Endothelial cell (in vitro differentiated cells): ENCODE data around the gene CAMK2N1. TPM values are rescaled to one million over a fixed set of nuclear protein-coding genes. Genes with fewer than 3 reads are reported as not detected.

Experiments used
- DNase-seq: peaks from one replicate; pipeline ENCODE4 v3.0.0; 2021; ENCODE audit warnings: low spot score
- H3K27ac Mint-ChIP-seq: one replicate; pipeline ENCODE4 v1.8.0; 2021; ENCODE audit warnings: mixed read lengths, inconsistent platforms; ENCODE audit not compliant: unreplicated experiment
- H3K27me3 Mint-ChIP-seq: one replicate; pipeline ENCODE4 v1.8.0; 2021; ENCODE audit warnings: mild to moderate bottlenecking, moderate library complexity, mixed read lengths, inconsistent platforms; ENCODE audit not compliant: unreplicated experiment
- H3K36me3 Mint-ChIP-seq: one replicate; pipeline ENCODE4 v1.8.0; 2021; ENCODE audit warnings: mild to moderate bottlenecking, low read depth, mixed read lengths, inconsistent platforms; ENCODE audit not compliant: unreplicated experiment
- H3K4me1 Mint-ChIP-seq: one replicate; pipeline ENCODE4 v1.8.0; 2021; ENCODE audit warnings: mild to moderate bottlenecking, mixed read lengths, inconsistent platforms; ENCODE audit not compliant: unreplicated experiment
- H3K4me3 Mint-ChIP-seq: one replicate; pipeline ENCODE4 v1.8.0; 2021; ENCODE audit warnings: mild to moderate bottlenecking, mixed read lengths, inconsistent platforms; ENCODE audit not compliant: unreplicated experiment
- H3K9me3 Mint-ChIP-seq: one replicate; pipeline ENCODE4 v1.8.0; 2021; ENCODE audit warnings: mixed read lengths, inconsistent platforms; ENCODE audit not compliant: unreplicated experiment
- total RNA-seq: library from RNA; stranded (reverse); fragmentation: NEBNext Ultra II Directional; extraction: Animal tissue kit (Norgen Biotek cat#: 25700); gene quantifications from one replicate; pipeline ENCODE4 v1.2.1, GENCODE V29; 2021; ENCODE audit not compliant: unreplicated experiment
- TF ChIP-seq, protein P1 (sequence below): fragments of 200-600 bp; sonication (generic); IDR thresholded peaks from one replicate; pipeline ENCODE4 v1.5.0; 2021; ENCODE audit warnings: antibody characterized with exemption; ENCODE audit not compliant: unreplicated experiment

Gene CAMK2N1
- total RNA-seq, 1 donor from 2014 or later, result 0.28 TPM

DNA sequence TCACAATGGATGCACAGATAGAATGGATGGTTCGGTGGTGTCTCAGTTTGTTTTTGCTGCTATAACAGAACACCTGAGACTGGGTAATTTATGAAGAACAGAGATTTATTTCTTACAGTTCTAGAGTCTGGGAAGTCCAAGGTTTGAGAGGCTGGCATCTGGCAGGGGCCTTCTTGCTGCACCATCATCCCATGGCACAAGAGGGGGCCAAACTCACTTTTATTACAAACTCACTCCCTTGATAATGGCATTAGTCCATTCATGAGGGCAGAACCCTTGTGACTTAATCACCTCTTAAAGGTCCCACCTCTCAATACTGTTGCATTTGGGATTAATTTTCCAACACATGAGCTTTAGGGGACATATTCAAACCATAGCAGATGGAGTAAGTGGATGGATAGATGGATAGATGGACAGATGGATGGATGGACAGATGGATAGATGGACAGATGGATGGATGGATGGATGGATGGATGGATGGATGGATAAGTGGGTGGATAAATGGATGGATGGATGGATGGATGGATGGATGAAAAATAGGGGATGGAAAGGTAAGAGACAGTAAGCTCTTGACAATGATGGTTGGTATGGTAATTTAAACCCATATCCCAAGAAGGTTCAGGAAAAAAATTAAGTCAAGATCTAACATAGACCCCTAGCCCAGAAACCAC is 16.5 kb downstream of the CAMK2N1 start:
- Mint-ChIP-seq H3K27me3 (peaks cover 7% of the 10 kb centered on the region), H3K27ac (no peak overlapping the region)

DNA sequence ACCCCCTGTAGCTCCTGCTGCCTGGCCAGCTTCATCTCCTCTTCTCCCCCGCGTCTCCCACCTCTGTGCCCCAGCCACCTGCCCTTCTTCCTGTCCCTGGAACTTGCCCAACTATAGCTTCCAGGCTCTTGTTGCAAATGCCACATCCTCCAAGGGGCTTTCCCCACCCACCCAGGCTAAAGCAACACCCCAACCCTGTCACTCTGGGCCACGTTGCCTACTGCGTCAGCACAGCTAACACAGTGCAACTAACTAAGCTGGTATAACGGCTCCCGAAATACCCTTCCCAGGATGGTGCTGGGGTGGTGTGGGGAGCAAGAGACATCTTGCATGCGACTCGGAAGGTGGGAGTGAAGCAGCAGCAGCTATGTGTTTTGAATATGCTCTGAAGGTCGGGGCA is 19.7 kb downstream of the CAMK2N1 start:
- peaks cover 2% of the 10 kb centered on the region for H3K27me3 Mint-ChIP-seq
- no peak for DNase-seq
- TF ChIP-seq, protein P1, sequence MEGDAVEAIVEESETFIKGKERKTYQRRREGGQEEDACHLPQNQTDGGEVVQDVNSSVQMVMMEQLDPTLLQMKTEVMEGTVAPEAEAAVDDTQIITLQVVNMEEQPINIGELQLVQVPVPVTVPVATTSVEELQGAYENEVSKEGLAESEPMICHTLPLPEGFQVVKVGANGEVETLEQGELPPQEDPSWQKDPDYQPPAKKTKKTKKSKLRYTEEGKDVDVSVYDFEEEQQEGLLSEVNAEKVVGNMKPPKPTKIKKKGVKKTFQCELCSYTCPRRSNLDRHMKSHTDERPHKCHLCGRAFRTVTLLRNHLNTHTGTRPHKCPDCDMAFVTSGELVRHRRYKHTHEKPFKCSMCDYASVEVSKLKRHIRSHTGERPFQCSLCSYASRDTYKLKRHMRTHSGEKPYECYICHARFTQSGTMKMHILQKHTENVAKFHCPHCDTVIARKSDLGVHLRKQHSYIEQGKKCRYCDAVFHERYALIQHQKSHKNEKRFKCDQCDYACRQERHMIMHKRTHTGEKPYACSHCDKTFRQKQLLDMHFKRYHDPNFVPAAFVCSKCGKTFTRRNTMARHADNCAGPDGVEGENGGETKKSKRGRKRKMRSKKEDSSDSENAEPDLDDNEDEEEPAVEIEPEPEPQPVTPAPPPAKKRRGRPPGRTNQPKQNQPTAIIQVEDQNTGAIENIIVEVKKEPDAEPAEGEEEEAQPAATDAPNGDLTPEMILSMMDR, result no peak
- no peaks in the 10 kb centered on the region for H3K9me3 Mint-ChIP-seq
- H3K4me3 Mint-ChIP-seq, result no peak overlapping the region
- no peaks in the 10 kb centered on the region for H3K4me1 Mint-ChIP-seq
- no peak overlapping the region for H3K27ac Mint-ChIP-seq
- H3K36me3 Mint-ChIP-seq, result no peaks in the 10 kb centered on the region

More for the DNA sequence above, 16.5 kb downstream of the CAMK2N1 start:
- no peaks in the 10 kb centered on the region for H3K4me1 Mint-ChIP-seq
- H3K9me3 Mint-ChIP-seq, result no peaks in the 10 kb centered on the region
- no peaks in the 10 kb centered on the region for H3K36me3 Mint-ChIP-seq
- DNase-seq, result no peak
- no peak overlapping the region for H3K4me3 Mint-ChIP-seq
- TF ChIP-seq, protein P1, result no peak

DNA sequence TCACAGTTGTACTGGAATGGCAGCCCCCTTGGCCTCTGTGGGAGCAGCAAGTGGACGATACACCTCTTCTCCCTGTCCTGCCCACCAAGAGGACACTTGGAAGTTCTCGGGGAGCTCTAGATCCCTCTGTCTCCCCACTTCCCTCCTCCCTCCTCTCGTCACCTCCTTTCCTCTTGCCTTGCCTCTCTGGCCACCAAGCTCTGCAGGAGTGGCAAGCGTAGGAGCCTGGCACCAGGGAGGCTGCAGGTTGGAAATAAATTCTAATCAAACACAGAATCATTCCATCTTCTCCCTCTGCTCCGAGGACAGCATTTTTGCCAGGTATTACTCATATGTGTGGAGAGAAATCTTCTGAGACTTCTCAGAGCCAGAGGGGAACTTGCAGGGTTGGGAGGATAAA is 20.8 kb downstream of the CAMK2N1 start:
- no peaks in the 10 kb centered on the region for H3K4me1 Mint-ChIP-seq
- TF ChIP-seq, protein P1, result no peak
- no peaks in the 10 kb centered on the region for H3K36me3 Mint-ChIP-seq
- no peak for DNase-seq
- no peaks in the 10 kb centered on the region for H3K9me3 Mint-ChIP-seq
- H3K4me3 Mint-ChIP-seq, result no peak overlapping the region
- H3K27ac Mint-ChIP-seq, result no peak overlapping the region
- H3K27me3 Mint-ChIP-seq, result peaks cover 6% of the 10 kb centered on the region

DNA sequence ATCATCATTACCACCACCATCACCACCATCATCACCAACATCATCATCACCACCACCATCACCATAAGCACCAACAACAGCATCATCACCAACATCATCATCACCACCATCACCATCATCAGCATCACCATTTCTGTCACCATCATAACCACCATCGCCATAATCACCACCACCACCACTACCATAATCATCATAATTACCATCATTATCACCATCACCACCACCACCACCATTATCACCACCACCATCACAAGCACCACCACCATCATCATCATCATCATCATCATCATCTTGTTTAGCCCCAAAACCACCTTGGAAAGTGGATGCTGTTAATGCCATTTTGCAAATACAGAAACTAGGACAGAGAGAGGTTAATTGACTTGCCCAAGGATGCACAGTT is 22.5 kb downstream of the CAMK2N1 start:
- Mint-ChIP-seq H3K4me1 (no peaks in the 10 kb centered on the region), H3K36me3 (no peaks in the 10 kb centered on the region), H3K27me3 (peaks cover 4% of the 10 kb centered on the region), H3K27ac (no peak overlapping the region), H3K9me3 (no peaks in the 10 kb centered on the region), H3K4me3 (no peak overlapping the region)
- TF ChIP-seq, protein P1, result no peak
- DNase-seq, result no peak

DNA sequence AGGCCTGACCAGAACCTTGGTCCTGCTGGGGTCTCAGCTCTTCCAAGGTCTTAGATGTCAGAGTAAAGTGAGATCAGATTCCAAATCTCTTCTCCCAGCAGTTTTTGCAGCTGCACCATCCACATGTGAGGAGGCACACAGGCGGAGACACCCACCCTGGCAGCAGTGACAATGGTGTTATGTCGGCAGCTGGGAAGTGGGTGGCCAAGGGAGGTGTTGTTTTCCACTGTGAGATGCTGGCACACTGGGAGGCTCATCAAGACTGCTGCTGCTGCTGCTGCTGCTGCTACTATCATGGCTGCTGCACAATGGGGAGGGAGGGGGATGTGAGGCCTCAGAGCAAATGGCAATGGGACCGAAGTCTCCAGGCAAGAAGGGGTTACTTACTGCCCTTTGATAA is 23.6 kb downstream of the CAMK2N1 start:
- Mint-ChIP-seq H3K4me3 (no peak overlapping the region), H3K27me3 (peaks cover 6% of the 10 kb centered on the region), H3K9me3 (no peaks in the 10 kb centered on the region), H3K27ac (no peak overlapping the region), H3K4me1 (no peaks in the 10 kb centered on the region), H3K36me3 (no peaks in the 10 kb centered on the region)
- TF ChIP-seq, protein P1, result no peak
- no peak for DNase-seq
